Ascending aorta (tissue), 2 donors: Measurements from ENCODE around the gene ZGPAT. TPM values are rescaled to one million over a fixed set of nuclear protein-coding genes. Genes with fewer than 3 reads are reported as not detected.

Experiments
- DNase-seq, 2 donors: peaks; one replicate each; pipeline ENCODE4 v3.0.0-alpha.2; 2019; ENCODE audit warnings: low spot score in 2 of 2
- H3K27ac ChIP-seq, 2 donors: fragments of 200-600 bp; sonication (generic); one replicate each; pipeline ENCODE4 v1.5.1; 2016 to 2017; ENCODE audit warnings: mild to moderate bottlenecking in 1 of 2
- H3K27me3 ChIP-seq: fragments of 200-600 bp; sonication (generic); one replicate; pipeline ENCODE4 v1.5.1; 2017
- H3K36me3 ChIP-seq, 2 donors: fragments of 200-600 bp; sonication (generic); one replicate each; pipeline ENCODE4 v1.5.1; 2016
- H3K4me1 ChIP-seq, 2 donors: fragments of 200-600 bp; sonication (generic); one replicate each; pipeline ENCODE4 v1.5.1; 2016 to 2017; ENCODE audit warnings: mild to moderate bottlenecking in 1 of 2
- H3K4me3 ChIP-seq, 2 donors: fragments of 200-600 bp; sonication (generic); one replicate each; pipeline ENCODE4 v1.5.1; 2016 to 2017; ENCODE audit warnings: mild to moderate bottlenecking in 1 of 2
- H3K9me3 ChIP-seq, 2 donors: fragments of 200-600 bp; sonication (generic); one replicate each; pipeline ENCODE4 v1.5.1; 2016
- intact Hi-C: fragments of 100-400 bp; cut with DNase I; formaldehyde crosslinking; loops from one replicate; pipeline ENCODE4 v1.15.1; 2023
- total RNA-seq: library from RNA; depleted of rRNA; stranded (reverse); fragments of >200 nt; gene quantifications from one replicate; pipeline ENCODE4 v1.1.0, GENCODE V29; 2016
- TF ChIP-seq, protein P1 (sequence below), 3 experiments: fragments of 200-600 bp in 2 of 3; fragments of 450-650 bp in 1 of 3; sonication (generic) in 2 of 3; IDR thresholded peaks; one replicate each; pipeline ENCODE4 v1.5.1; 2016 to 2019; ENCODE audit warnings: antibody characterized with exemption in 3 of 3, mild to moderate bottlenecking in 1 of 3, moderate library complexity in 1 of 3

ZGPAT gene
- total RNA-seq, 1 donor from 2014 or later: 42.4 TPM

DNA sequence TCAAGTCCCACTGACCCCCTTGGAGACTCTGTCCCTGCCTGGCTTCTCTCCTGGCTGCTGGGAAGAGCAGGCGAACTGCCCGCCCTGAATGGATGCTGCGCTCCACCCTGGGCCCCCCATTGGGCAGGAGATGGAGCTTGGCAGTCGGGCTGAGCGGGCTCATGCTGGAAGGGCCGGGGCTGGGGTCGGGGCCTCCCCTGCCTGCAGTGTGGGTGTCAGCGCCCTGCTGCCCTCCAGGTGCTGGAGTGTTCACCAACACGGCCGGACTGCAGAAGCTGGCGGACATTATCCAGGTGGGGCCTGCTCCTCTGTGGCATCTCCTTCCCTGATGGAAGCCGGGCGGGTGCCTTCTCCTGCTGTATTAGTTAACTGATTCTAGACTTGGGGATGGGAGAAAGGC is 27.4 kb upstream of the ZGPAT start:
- intact Hi-C loops: no loop called here
- Histone ChIP-seq H3K27ac (peak overlapping the region; percentile 90 to 98), H3K36me3 (peaks cover 20 to 37% of the 10 kb centered on the region in 2 donors)

DNA sequence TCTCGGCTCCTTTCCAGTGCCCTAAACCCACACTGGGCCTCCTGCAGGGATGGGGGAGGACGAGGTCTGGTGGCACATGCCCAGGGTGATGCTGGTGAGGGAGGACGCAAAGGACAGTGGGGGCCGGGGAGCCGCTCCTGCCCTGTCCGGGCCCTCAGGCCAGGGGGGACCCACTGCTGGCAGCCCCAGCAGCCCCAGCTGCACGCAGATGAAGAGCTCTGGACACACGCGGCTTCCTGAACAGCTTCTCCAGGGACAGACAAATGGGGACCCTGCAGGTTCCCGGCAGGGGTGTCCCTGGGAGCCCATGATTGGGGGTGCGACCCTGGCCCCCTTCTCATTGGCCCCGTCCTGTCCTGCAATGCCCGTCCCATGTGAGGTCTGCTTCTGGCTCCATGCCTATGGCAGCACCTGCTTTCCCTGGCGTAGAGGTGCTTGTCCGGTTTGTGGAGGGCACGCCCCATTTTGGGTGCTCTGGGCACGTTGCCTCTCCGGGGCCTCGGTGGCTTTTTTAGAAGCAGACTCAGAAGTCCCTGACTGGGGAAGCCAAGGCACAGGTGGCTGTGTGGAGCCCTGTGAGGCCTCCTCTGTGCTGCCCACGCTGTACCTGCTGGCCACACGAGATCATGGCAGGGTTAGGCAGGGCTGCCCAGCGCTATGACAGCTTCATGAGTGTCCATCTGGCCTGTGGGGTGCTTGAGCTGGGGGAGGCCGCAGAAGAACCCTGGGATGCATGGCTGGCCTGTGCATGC is 26.8 kb upstream of the ZGPAT start:
- TF ChIP-seq, protein P1, sequence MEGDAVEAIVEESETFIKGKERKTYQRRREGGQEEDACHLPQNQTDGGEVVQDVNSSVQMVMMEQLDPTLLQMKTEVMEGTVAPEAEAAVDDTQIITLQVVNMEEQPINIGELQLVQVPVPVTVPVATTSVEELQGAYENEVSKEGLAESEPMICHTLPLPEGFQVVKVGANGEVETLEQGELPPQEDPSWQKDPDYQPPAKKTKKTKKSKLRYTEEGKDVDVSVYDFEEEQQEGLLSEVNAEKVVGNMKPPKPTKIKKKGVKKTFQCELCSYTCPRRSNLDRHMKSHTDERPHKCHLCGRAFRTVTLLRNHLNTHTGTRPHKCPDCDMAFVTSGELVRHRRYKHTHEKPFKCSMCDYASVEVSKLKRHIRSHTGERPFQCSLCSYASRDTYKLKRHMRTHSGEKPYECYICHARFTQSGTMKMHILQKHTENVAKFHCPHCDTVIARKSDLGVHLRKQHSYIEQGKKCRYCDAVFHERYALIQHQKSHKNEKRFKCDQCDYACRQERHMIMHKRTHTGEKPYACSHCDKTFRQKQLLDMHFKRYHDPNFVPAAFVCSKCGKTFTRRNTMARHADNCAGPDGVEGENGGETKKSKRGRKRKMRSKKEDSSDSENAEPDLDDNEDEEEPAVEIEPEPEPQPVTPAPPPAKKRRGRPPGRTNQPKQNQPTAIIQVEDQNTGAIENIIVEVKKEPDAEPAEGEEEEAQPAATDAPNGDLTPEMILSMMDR (IDR thresholded peaks at IDR 0.05): no peak
- Histone ChIP-seq H3K4me3 (no peak overlapping the region), H3K36me3 (peaks cover 14 to 31% of the 10 kb centered on the region in 2 donors), H3K4me1 (peaks cover 11 to 27% of the 10 kb centered on the region in 2 donors), H3K9me3 (no peaks in the 10 kb centered on the region), H3K27me3 (no peaks in the 10 kb centered on the region), H3K27ac (peak overlapping the region; percentile 90 to 98)
- intact Hi-C loops: no loop called here
- DNase-seq: no peak

More for the DNA sequence above, 27.4 kb upstream of the ZGPAT start:
- TF ChIP-seq, protein P1 (IDR thresholded peaks at IDR 0.05): no peak
- Histone ChIP-seq H3K4me3 (no peak overlapping the region), H3K4me1 (peaks cover 11 to 21% of the 10 kb centered on the region in 2 donors), H3K27me3 (no peaks in the 10 kb centered on the region), H3K9me3 (no peaks in the 10 kb centered on the region)
- DNase-seq: no peak

DNA sequence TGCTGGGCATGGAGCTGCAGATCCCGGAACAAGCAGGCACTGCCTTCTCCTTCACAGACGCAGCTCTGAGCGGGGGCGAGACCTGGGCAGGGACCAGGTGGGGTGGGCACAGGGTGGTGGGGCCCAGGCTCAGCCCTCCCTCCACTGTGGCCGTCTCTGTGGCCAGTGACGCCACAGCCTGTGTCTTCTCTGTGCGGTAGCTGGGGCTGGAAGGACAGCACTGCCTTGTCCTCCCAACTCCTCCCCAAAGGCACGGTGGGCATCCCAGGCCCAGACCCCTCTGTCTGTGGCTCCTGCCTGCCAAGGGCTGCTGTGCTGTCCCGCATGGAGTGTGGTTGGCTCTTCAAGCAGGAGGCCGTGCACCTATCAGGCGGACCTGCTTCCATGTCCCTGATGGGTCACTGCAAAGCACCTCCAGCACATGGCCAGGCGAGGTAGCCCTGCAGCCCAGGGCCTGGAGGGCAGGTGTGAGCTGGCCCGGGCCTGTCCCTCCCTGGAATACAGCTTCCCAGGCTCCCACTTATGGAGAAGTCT is 26.2 kb upstream of the ZGPAT start:
- H3K4me3 ChIP-seq: no peak overlapping the region
- intact Hi-C loops: loop anchor here (1.0 to 2.0 kb wide), 2 partner anchors 23 to 25 kb away; partner anchors contain the start of genes ARFRP1 and RTEL1
- no peaks in the 10 kb centered on the region for H3K9me3 ChIP-seq
- TF ChIP-seq, protein P1 (IDR thresholded peaks at IDR 0.05): no peak
- H3K27ac ChIP-seq: peak overlapping the region; percentile 90 to 98
- DNase-seq: no peak
- H3K36me3 ChIP-seq: peaks cover 11 to 31% of the 10 kb centered on the region in 2 donors
- no peaks in the 10 kb centered on the region for H3K27me3 ChIP-seq
- peaks cover 11 to 27% of the 10 kb centered on the region in 2 donors for H3K4me1 ChIP-seq

DNA sequence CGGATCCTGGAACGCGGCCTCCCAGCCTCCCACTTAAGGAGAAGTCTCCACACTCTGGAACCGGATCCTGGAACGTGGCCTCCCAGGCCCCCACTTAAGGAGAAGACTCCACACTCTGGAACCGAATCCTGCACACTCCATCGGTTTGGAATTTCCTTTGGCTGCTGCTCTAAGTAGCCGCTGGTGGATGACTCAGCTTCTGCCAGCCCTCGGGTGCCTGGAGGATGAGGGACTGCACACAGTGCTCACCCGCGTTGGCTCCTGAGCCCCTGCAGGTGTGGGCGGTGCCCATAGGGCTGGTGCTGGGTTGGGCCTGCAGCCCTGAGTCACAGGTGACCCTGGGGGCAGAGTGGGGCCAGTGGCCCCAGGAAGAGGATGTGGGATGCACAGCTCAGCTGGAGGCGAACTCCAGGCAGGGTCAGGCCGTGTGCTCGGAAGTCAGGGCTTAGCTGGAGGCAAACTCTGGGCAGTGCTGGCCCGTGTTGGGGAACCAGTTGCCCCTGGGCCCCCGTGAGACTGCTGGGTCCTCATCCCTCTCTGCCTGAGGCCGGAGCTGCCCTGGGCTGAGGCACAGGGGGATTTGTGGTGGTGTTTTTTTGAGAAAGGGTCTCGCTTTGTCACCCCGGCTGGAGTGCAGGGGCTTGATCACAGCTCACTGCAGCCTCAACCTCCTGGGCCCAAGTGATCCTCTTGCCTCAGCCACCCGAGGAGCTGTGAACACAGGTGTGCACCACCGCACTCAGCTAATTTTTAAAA is 25.3 kb upstream of the ZGPAT start:
- Histone ChIP-seq H3K9me3 (no peaks in the 10 kb centered on the region), H3K27me3 (no peaks in the 10 kb centered on the region), H3K36me3 (peaks cover 7 to 27% of the 10 kb centered on the region in 2 donors), H3K27ac (peak overlapping the region; percentile 90 to 98), H3K4me1 (peaks cover 11 to 31% of the 10 kb centered on the region in 2 donors), H3K4me3 (peak overlapping the region in 1 of 2 donors; percentile 29)
- TF ChIP-seq, protein P1 (IDR thresholded peaks at IDR 0.05): no peak
- intact Hi-C loops: loop anchor here (1.0 to 2.0 kb wide), 2 partner anchors 24 kb away; partner anchors contain the start of genes ARFRP1 and RTEL1
- DNase-seq: peak; percentile 79 to 93

DNA sequence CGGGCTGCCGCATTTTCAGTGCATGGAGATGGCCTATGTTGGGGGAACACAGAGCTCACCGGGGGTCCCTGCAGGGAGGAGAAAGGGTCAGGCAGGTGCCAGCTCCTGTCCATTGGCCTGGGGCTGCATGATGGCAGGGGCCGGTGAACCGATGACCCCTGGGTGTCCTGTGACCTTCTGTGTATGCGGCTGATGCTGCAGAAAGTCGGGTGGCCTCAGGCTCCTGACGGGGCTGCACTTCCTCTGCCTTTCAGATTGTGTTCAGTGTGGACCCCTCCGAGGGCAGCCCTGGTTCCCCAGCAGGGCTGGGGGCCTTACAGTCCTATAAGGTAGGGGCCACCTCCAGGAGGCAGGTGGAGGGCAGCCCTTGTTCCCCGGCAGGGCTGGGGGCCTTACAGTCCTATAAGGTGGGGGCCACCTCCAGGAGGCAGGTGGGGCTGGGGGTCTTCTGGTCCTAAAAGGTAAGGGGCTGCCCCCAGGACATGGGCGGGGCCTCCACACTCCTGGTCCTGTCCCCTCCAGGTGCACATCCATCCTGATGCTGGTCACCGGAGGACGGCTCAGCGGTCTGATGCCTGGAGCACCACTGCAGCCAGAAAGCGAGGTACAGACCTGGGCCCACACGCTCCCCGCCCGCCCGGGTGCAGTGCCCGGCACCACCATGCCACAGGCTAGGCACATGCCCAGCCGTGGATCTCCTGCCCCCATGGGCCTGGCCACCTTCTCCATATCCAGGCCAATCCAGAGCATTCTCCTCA is 22.4 kb upstream of the ZGPAT start:
- Histone ChIP-seq H3K4me1 (peaks cover 11 to 31% of the 10 kb centered on the region in 2 donors), H3K27ac (peak overlapping the region; percentile 66 to 87), H3K27me3 (no peaks in the 10 kb centered on the region), H3K9me3 (no peaks in the 10 kb centered on the region), H3K36me3 (peaks cover 0 to 4% of the 10 kb centered on the region in 2 donors), H3K4me3 (no peak overlapping the region)
- TF ChIP-seq, protein P1 (IDR thresholded peaks at IDR 0.05): no peak
- intact Hi-C loops: no loop called here
- no peak for DNase-seq
